ENCODE results near the gene PLA2G10. TPM values are rescaled to one million over a fixed set of nuclear protein-coding genes. Genes with fewer than 3 reads are reported as not detected.

The PLA2G10 gene
- polyA plus RNA-seq, 4 donors: 0.14 to 1.0 (median 0.24) TPM; not detected in 1

Other genes starting within 250 kb of the PLA2G10 start
- gene PARN, start 64.0 kb downstream of the PLA2G10 start, polyA plus RNA-seq (ENCODE audit: insufficient read length in 4 of 4): 10 to 100 TPM; 32.7 to 39.3 (median 34.5) TPM
- 10 to 100 TPM; 50.6 to 72.9 (median 63.8) TPM for gene BFAR, start 61.4 kb downstream of the PLA2G10 start, polyA plus RNA-seq (ENCODE audit: insufficient read length in 4 of 4)
- 10 to 100 TPM in 2 of 4 donors, 1 to 10 TPM in 2; 4.7 to 14.3 (median 9.5) TPM for gene NPIPA3, start 9.1 kb upstream of the PLA2G10 start, polyA plus RNA-seq (ENCODE audit: insufficient read length in 4 of 4)
- 10 to 100 TPM in 1 of 4 donors, 1 to 10 TPM in 1, not detected in 2; 4.1 to 11.6 TPM for gene NPIPA2, start 48.2 kb upstream of the PLA2G10 start, polyA plus RNA-seq (ENCODE audit: insufficient read length in 4 of 4)
- gene NOMO1, start 139.4 kb upstream of the PLA2G10 start, polyA plus RNA-seq (ENCODE audit: insufficient read length in 4 of 4): 10 to 100 TPM; 66.0 to 87.5 (median 75.2) TPM
- 100 to 1,000 TPM; 115 to 165 (median 137) TPM for gene NPIPA1, start 243.1 kb upstream of the PLA2G10 start, polyA plus RNA-seq (ENCODE audit: insufficient read length in 4 of 4)